ENCODE data around the gene GFI1B. TPM values are rescaled to one million over a fixed set of nuclear protein-coding genes. Genes with fewer than 3 reads are reported as not detected.

Gene GFI1B
- total and polyA plus RNA-seq, 2 of the 13 experiments (the other 11 are each of a cell fraction or from before 2014, with no cell fraction given) = 0.15 to 0.51 TPM

- TF ChIP-seq MLXIP (CRISPR knock-in tag; IDR thresholded peaks at IDR 0.05; ENCODE audit: borderline replicate concordance) (0 out of 2 replicates have a peak, but pooled peaks have one; percentile 58), KIAA2018 (CRISPR knock-in tag; IDR thresholded peaks at IDR 0.05; ENCODE audit: borderline replicate concordance) (no peak), DBP (CRISPR knock-in tag; IDR thresholded peaks at IDR 0.05; ENCODE audit: not compliant biosample characterization) (no peak), ZNF501 (CRISPR knock-in tag; IDR thresholded peaks at IDR 0.05) (no peak), ELF1 (CRISPR knock-in tag; IDR thresholded peaks at IDR 0.05) (no peak)
- TF ChIP-seq, protein P1, sequence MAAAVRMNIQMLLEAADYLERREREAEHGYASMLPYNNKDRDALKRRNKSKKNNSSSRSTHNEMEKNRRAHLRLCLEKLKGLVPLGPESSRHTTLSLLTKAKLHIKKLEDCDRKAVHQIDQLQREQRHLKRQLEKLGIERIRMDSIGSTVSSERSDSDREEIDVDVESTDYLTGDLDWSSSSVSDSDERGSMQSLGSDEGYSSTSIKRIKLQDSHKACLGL (CRISPR knock-in tag; IDR thresholded peaks at IDR 0.05) = no peak
These were observed 51.5 kb downstream of the GFI1B start (continued) for GRCh38 chr9:133029994-133030316.

Data from HepG2 (cell line).